NCI-H2171 treated with DMSO at 0.1 percent for 48 hours (cell line): ENCODE results near the gene RNF148.
"Not testable (repeated sequence)": the region's sequence is repeated elsewhere in the genome, so short reads cannot be mapped to it uniquely, and the experiment has no call there.

Experiments used
- DNase-seq: peaks from one replicate; lab custom pipeline; 2025; lab: John Stamatoyannopoulos, UW

RNF148 gene

DNA sequence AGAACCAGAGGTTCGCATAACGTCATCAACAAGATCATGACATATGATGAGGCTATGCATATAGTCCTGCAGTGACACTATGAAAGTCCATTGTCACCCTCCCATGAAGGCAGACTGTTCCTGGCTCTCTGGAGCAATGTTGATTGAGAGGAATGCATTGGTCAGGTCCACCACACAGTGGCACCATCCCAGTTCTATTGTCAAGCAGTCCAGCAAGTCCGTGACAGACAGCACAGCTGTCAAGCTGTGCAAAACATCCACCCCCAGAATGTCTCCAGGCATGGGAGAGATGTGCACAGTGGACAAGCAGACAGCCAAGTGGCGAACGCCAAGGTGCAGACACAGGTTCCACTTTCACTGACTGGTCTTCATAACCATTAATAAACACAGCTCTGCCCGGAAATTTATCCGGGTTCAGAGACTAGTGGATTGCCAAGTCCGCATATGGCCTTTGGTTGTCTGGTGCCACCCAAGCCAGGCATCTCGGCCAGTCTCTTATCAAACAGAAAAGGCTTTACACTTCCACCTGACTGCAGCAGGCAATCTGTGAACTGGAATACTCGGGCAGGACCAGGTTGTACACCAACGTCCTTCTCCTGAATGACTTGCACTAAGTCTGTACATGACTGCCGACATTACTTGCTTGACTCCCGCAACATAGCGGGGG, 11.0 kb downstream of the RNF148 start:
- DNase-seq: no peak

DNA sequence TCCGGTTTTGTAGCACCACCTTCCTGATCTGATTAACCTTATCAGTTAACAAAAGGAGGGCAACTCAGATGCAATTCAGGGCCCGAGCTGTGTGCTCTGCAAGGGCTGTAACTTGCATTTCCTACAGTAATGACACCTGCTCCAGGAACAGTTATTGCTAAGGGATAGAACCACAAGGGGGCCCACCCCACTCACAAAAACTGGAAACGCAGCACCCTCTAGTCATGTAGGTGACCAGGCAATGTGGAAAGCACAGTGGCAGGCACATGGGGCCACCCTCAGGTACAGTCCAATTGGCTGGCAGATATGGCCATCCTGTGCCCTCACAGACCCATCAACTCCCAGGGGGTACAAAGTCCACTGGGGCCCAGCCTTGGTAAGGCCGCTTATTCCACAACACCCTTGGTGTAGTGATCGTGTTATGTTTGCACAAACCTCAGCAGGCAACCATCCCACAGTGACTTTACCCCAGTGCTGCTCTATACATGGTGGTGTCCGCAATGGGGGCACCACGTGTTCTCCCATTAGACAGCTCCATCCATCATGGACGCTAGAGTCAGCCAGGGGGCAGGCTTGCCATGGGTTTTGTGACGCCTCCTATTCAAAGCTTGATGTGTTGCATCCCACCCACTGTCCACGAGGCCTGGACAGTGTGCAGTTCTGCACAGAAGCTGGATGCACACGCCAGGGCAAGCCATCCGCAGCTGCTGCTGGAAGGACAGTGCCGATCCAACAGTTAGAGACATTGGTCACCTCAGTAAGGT, 13.2 kb downstream of the RNF148 start:
- DNase-seq: no peak

DNA sequence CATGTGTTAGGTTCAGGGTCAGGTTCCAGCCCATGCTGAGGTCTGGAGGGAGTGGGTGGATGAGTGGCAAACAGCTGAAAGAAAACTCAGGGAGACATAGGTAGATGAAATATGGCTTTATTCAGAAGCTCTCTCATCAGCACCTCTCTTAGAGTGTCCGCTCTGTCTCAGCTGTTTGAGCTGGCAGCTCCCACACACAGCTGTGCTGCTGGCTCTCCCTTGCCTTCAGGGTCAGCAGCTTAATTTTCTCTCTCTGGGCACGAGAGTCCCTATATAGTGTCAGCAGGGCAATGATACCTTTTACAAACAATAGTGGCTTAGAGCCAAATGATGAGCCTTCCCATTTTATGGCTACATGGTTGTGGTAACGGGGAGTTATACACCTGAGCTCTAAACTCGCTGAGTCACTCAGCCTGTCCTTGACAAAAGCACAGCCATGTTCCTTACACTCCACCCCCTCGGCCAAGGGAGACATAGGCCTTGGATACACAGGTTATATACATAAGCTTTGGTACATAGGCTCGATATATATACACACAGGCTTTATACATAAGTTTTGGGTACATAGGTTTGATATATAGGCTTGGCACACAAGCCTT, 14.2 kb downstream of the RNF148 start:
- DNase-seq: no peak

DNA sequence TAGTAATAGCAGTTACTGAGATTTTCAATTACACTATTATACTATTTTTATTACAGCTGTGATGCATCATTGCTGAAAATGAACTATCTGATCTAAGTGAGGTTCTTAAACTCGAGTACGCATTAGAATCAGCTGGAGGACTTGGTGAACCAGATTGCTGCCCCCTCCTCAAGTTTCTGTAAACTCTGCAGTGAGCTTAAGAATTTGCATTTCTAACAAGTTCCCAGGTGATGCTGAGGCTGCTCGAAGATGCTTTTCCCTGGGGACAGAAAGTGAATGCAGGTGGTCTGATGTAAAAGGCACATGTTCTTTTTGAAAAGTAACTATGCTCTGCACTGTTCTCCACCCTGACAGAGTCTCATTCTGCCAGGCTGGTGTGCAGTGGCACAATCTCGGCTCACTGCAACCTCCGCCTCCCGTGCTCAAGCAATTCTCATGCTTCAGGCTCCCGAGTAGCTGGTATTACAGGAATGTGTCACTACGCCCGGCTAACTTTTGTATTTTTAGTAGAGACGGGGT, 16.3 kb downstream of the RNF148 start:
- DNase-seq: no peak

DNA sequence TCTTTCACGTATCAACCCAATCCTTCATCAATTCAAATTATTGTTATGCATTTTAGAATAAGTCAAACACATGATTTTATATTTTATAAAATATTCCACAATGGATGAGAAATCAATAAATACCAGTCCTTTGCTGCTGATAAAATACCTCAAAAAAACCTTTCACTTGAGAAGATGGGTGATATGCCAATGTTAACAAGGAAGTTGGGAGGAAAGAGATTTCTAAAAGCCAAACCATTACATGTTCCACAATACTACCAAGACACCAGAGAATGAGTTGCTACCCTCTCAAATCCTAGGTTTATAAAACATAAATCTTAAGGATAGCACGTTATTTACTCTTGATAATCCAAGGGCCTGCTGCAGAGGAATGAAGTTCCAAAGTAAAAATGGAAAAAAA, 18.2 kb downstream of the RNF148 start:
- no peak for DNase-seq

DNA sequence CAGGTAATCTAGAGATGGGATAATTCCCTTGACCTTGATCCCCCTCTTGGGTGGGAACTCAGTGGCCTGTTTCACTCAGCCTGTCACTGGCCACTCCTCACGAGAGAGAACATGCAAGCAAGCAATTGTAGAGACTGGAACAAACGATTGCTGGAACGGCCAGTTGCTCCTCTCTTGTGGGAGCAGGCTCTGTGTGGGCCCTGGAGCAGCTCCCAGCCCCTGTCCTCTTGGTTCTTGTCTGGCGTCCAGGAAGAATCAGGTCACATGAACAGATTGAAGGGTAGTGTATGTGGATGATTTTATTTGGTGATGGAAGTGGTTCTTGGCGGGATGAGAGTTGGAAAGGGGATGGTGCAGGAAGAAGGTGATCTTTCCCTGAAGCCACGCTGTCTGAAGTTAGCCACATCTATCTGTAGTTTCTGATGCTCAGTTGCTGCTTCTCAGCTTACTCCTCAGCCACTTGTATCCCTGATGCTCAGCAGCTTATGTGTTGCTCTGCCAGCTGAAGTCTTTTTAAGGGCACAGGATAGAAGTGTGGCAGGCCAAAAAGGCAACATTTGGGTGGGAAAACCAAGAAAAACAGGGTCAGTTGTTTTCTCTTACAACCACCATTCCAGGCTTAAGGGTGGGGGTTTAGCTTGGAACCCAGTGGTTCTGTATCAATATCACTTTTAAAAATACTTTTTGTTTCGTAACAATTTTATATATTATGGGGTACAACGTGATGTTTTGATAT, 19.7 kb downstream of the RNF148 start:
- DNase-seq: no peak

DNA sequence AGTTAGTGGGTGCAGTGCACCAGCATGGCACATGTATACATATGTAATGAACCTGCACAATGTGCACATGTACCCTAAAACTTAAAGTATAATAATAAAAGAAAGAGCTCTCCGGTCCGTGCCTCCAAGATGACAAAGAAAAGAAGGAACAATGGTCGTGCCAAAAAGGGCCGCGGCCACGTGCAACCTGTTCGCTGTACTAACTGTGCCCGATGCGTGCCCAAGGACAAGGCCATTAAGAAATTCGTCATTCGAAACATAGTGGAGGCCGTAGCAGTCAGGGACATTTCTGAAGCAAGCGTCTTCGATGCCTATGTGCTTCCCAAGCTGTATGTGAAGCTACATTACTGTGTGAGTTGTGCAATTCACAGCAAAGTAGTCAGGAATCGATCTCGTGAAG, 21.5 kb downstream of the RNF148 start:
- not testable (repeated sequence) for DNase-seq

DNA sequence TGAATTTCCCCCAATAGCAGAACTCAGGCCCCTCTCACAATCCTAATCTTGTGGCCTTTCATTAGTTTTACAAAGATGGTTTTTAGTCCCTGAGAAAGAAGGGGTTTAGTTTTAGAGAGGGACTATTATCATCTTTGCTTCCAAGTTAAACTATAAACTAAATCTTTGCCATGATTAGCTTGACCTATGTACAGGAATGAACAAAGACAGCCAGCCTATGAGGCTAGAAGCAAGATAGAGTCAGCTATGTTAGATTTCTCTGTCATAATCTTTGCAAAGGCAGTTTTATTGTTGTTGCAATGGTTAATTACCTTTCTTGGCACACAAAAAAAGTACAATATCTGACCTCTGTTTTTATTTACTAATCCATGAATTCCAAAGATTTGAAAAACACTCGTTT, 22.9 kb downstream of the RNF148 start:
- DNase-seq: no peak

DNA sequence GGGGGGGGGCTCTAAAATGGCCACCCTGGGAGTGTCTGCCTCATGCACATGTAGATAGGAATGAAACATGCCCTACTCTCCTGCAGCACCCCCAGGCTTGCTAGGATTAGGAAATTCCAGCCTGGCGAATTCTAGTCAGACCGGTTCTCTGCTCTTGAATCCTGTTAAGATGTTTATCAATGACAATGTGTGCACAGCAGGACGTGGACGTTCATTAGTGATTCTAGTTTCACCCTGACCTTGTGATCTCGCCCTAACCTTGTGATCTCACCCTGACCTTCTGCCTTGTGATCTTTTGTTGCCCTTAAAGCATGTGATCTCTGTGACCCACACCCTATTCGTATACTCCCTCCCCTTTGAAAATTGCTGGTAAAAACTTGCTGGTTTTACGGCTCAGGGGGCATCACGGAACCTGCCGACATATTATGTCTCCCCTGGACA, 23.4 kb downstream of the RNF148 start:
- not testable (repeated sequence) for DNase-seq

DNA sequence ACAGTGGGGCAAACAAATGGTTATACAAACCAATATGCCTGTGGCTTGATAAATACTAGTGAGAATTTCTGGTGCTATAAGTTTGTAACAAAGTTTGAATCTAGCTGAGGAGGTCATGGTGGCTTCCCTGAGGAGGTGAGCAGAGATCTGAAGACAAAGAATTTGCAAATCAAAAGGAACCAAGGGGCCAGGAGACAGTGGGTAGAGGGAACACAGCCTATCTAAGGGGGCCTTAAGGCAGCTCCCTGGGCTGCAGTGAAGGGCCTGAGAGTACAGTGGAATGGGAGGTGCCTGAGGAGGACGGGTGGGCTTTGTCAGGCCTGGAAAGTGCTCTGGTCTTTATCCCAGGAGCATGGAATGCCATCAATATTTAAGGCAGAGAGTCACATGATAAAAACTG, 25.6 kb downstream of the RNF148 start:
- no peak for DNase-seq

DNA sequence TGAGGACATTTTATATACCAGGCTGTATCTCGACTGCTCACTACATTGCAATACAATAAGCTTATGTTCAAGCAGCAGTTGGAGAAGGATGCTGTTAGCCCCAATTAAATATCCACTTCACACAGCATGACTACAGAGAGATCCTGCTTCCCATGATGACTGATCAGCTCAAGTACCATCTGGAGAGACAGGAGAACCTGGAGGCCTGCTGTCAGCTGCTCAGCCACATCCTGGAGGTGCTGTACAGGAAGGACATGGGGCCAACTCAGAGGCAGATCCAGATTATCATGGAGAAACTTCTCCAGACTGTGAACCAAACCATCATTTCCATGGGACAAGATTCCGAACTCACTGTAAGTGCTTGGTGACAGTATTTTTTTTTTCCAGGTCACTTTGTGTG, 26.3 kb downstream of the RNF148 start:
- DNase-seq: no peak

DNA sequence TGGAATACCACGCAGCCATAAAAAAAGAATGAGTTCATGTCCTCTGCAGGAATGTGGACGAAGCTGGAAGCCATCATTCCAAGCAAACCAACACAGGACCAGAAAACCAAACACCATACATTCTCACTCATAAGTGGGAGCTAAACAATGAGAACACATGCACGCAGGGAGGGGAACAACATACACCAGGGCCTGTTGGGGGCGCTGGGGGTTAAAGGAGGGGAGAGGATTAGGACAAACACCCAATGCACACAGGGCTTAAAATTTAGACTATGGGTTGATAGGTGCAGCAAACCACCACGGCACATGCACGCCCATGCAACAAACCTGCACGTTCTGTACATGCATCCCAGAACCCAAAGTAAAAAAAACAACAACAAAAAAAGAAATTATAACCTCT, 27.1 kb downstream of the RNF148 start:
- DNase-seq: no peak

DNA sequence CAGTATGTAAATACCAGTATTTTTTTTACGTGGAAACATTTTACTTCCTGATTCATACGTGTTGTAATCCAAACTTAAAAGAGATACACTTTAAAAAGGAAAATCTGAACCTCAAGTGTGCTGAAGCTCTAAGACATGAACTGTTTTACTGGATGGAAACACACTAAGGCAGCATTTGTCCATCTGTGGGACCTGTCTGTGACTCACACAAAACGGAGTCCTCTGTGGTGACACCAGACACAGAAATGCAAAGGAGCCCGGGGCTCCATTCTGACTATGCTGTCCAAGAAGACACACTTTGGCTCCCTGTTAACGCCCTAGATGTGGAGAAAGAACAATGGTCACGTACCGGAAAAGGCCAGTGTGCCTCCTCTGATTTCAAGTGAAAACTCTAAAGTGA, 27.7 kb downstream of the RNF148 start:
- no peak for DNase-seq

DNA sequence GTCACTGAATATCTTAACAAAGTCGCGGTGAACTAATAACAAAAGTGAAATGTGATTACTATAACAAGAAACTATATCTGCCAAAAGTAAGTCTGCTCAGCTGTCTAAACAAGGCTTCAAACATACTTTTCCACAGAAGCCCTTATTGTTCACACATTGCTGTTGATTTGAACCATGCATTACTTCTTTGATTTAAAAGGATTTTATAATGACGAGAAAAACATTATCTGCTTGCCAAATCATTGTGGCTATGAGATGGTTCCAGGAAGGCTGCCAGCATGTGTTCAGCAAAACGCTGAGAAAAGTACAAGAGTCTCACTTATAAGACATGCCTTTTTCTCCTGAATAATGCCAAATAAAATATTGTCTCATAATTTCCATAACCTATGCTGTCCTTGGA, 28.2 kb downstream of the RNF148 start:
- no peak for DNase-seq

DNA sequence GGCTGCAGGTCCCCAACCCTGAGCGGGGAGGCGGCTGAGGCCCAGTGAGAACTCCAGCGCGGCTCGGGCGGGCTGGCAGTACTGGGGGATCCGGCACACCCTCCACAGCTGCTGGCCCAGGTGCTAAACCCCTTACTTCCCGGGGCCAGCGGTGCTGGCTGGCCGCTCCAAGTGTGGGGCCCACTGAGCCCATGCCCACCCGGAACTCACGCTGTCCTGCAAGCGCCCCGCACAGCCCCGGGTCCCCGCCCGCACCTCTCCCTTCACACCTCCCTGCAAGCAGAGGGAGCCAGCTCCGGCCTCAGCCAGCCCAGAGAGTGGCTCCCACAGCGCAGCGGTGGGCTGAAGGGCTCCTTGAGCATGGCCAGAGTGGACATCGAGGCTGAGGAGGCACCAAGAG, 28.8 kb downstream of the RNF148 start:
- DNase-seq: no peak

DNA sequence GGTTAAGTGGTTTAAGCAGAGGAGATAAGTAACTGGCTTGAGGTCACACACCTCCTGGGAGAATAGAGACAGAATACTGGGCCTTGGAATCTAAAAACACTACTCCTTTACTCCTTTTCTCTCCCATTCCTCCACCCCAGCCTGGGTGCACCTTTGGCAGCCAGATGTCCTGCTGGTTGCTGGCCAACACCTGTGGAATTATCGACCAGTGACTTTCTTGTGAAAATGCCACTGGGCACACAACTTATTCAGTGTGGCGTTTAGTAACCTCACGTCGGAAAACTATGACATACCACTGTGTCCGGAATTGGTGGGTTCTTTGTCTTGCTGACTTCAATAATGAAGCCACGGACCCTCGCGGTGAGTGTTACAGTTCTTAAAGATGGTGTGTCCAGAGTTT, 30.2 kb downstream of the RNF148 start:
- DNase-seq: no peak

DNA sequence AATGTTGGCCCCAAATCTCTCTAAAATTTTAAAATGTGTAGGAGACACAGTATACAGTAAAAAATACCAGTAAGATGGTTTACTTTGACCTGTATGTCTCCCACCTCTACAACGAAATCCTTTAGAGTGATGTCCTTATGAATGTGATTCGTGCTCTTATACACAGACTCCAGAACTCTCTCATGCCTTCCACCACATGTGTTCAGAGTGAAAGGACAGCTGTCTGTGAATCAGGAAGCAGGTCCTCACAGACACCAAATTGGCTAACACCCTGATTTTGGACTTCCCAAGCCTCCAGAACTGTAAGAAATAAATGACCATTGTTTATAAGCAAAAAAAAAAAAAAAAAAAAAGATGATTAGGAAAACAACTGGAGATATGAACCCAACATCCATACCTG, 39.0 kb downstream of the RNF148 start:
- no peak for DNase-seq

DNA sequence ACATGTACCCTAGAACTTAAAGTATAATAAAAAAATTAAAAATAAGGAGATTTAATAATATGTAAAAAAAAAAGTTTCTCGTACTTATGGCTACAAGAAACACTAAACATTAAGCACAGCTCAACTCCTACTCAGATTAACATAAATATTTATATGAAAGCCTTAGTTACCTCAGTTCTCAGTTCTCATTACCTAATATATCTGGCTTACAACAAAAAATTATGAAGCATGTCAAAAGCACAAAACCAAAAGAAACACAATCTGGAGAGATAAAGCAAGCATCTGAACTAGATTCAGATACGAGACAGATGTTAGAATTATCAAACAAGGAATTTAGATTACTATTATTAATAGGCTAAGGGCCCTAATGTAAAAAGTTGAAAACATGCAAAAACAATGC, 43.9 kb downstream of the RNF148 start:
- no peak for DNase-seq

DNA sequence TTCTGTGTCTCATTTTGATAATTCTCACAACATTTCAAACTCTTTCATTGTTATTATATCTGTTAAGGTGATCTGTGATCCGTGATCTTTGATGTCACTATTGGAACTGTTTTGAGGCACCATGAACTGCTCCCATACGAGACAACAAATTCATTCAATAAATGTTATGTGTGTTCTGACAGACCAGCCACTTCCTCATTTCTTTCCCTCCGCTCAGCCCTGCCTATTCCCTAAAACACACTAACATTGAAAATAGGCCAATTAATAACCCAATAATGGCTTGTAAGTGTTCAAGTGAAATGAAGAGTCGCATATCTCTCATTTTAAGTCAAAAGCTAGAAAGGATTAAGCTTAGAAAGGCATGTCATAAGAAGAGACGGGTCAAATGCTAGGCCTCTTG, 49.0 kb downstream of the RNF148 start:
- no peak for DNase-seq

DNA sequence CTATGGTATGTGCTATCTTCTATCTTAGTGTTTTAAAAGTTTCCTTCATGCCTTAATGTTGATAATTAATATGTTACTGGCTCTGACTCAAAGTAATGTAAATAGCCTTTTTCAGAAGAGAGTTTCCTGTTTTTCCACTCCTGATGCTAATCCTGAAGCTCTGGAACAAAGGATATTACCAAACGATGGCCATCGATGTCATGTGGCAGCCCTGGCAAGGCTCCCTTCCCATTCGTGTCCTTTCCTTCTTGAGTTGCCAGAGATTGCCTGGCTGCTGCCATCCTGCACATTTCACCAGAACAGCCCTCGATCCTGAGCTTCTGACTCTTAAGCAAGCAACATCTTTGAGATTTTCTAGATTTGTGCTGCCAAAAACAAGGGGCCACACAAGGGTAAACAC, 49.8 kb downstream of the RNF148 start:
- DNase-seq: no peak
